DOHH2 (cell line): ENCODE data around the gene PRDX5.
A peak's percentile ranks its signal among the peaks of the same experiment; 100 is the strongest.

ENCODE experiments used
- H3F3A ChIP-seq: fragments of 200-600 bp; sonication (generic), shearing (Covaris generic); 2 replicates; pipeline ENCODE4 v1.6.0; 2016; ENCODE audit warnings: antibody characterized with exemption, mild to moderate bottlenecking; ENCODE audit not compliant: control insufficient read depth, insufficient read depth
- H3K27ac ChIP-seq: fragments of 200-600 bp; sonication (generic); 2 replicates; pipeline ENCODE4 v1.5.1; 2014; ENCODE audit warnings: low read depth, mild to moderate bottlenecking, low read length, moderate library complexity
- H3K27me3 ChIP-seq: fragments of 200-600 bp; sonication (generic); 2 replicates; pipeline ENCODE4 v1.6.1; 2014; ENCODE audit warnings: mild to moderate bottlenecking, low read length, mixed read lengths; ENCODE audit not compliant: control insufficient read depth
- H3K36me3 ChIP-seq: fragments of 200-600 bp; sonication (generic); 2 replicates; pipeline ENCODE4 v1.6.1; 2014; ENCODE audit warnings: mild to moderate bottlenecking, low read length, moderate library complexity, mixed read lengths; ENCODE audit not compliant: control insufficient read depth
- H3K4me1 ChIP-seq: fragments of 200-600 bp; sonication (generic); 2 replicates; pipeline ENCODE4 v1.6.1; 2014; ENCODE audit warnings: mild to moderate bottlenecking, low read length, mixed read lengths; ENCODE audit not compliant: control insufficient read depth
- H3K4me2 ChIP-seq: fragments of 200-600 bp; sonication (generic); 2 replicates; pipeline ENCODE4 v1.6.0; 2014; ENCODE audit warnings: mild to moderate bottlenecking, low read length, moderate library complexity
- H3K4me3 ChIP-seq: fragments of 200-600 bp; sonication (generic); 2 replicates; pipeline ENCODE4 v1.5.1; 2014; ENCODE audit warnings: mild to moderate bottlenecking, low read length, mixed read lengths
- H3K79me2 ChIP-seq: fragments of 200-600 bp; sonication (generic); 2 replicates; pipeline ENCODE4 v1.6.1; 2014; ENCODE audit warnings: mild to moderate bottlenecking, low read length, mixed read lengths; ENCODE audit not compliant: control insufficient read depth
- H3K9me2 ChIP-seq: fragments of 200-600 bp; sonication (generic); replicated peaks from 2 replicates; pipeline ENCODE4 v1.6.1; 2014; ENCODE audit warnings: mild to moderate bottlenecking, low read length, mixed read lengths; ENCODE audit not compliant: control insufficient read depth
- H3K9me3 ChIP-seq: fragments of 200-600 bp; sonication (generic); 2 replicates; pipeline ENCODE4 v1.6.1; 2014; ENCODE audit warnings: antibody characterized with exemption, low read length, mixed read lengths; ENCODE audit not compliant: control insufficient read depth, insufficient read depth
- H4K20me1 ChIP-seq: fragments of 200-600 bp; sonication (generic); 2 replicates; pipeline ENCODE4 v1.6.0; 2014; ENCODE audit warnings: low read depth, mild to moderate bottlenecking, antibody characterized with exemption, low read length, moderate library complexity; ENCODE audit not compliant: control insufficient read depth, insufficient read depth
- EZH2phosphoT487 ChIP-seq: fragments of 200-600 bp; sonication (generic); IDR thresholded peaks from 2 replicates; pipeline ENCODE4 v1.6.1; 2017; ENCODE audit warnings: borderline replicate concordance, mild to moderate bottlenecking, antibody characterized with exemption, low read length, moderate library complexity, mixed read lengths
- TF ChIP-seq, protein P1 (sequence below): fragments of 200-600 bp; sonication (generic); IDR thresholded peaks from one replicate; pipeline ENCODE4 v1.5.1; 2014; ENCODE audit warnings: antibody characterized with exemption, mild to moderate bottlenecking, low read depth, low read length; ENCODE audit not compliant: poor library complexity, severe bottlenecking

The PRDX5 gene

DNA sequence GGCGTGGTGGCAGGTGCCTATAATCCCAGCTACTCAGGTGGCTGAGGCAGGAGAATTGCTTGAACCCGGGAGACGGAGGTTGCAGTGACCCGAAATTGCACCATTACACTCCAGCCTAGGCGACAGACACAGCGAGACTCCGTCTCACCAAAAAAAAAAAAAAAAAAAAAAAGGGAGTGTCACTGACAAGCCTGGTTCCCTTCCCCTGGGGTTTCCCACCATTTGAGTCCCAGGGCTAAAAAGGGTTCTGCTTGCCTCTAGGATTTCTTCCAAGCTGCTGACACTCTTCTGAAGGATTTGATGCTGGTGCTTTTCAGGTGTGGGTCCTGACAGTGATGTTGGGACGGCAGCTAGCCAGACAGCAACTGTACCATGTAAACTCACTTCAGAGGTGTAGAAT is 20.8 kb downstream of the PRDX5 start:
- peaks cover 11% of the 10 kb centered on the region; the same call in 1 of the 2 replicates for H4K20me1 ChIP-seq
- no peak for TF ChIP-seq EZH2phosphoT487
- TF ChIP-seq, protein P1, sequence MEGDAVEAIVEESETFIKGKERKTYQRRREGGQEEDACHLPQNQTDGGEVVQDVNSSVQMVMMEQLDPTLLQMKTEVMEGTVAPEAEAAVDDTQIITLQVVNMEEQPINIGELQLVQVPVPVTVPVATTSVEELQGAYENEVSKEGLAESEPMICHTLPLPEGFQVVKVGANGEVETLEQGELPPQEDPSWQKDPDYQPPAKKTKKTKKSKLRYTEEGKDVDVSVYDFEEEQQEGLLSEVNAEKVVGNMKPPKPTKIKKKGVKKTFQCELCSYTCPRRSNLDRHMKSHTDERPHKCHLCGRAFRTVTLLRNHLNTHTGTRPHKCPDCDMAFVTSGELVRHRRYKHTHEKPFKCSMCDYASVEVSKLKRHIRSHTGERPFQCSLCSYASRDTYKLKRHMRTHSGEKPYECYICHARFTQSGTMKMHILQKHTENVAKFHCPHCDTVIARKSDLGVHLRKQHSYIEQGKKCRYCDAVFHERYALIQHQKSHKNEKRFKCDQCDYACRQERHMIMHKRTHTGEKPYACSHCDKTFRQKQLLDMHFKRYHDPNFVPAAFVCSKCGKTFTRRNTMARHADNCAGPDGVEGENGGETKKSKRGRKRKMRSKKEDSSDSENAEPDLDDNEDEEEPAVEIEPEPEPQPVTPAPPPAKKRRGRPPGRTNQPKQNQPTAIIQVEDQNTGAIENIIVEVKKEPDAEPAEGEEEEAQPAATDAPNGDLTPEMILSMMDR = no peak
- no peaks in the 10 kb centered on the region for H3K9me3 ChIP-seq
- peak overlapping the region; percentile 81 for H3K4me3 ChIP-seq
- peaks cover 66% of the 10 kb centered on the region for H3K4me1 ChIP-seq
- H3K9me2 ChIP-seq = no peaks in the 10 kb centered on the region
- peaks cover 16% of the 10 kb centered on the region for H3K79me2 ChIP-seq
- H3K36me3 ChIP-seq = peaks cover 40% of the 10 kb centered on the region
- H3K27me3 ChIP-seq = no peaks in the 10 kb centered on the region
- H3K27ac ChIP-seq = peak overlapping the region; percentile 87
- peak overlapping the region; percentile 86 for H3K4me2 ChIP-seq
- H3F3A ChIP-seq = peaks cover 9% of the 10 kb centered on the region

DNA sequence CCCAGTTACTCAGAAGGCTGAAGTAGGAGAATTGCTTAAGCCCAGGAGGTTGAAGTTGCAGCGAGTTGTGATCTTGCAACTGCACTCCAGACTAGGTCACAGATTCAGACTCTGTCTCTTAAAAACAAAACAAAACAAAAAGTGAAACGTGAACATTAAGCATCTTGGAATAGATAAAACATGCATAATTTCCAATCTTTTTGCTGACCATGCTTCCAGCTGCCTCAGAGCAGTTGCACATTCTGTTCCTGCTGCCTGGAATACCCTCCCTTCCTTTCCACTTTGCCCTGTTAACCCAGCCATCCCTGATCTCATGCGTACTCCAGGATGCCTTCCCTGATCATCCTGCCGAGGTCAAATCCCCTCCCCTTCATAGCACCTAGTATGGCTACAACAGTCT is 21.4 kb downstream of the PRDX5 start:
- Histone ChIP-seq H3K9me2 (no peaks in the 10 kb centered on the region), H3F3A (peaks cover 9% of the 10 kb centered on the region), H3K36me3 (peaks cover 45% of the 10 kb centered on the region), H3K9me3 (no peaks in the 10 kb centered on the region), H3K4me3 (peak overlapping the region; percentile 81), H4K20me1 (peaks cover 11% of the 10 kb centered on the region; the same call in 1 of the 2 replicates), H3K4me1 (peaks cover 66% of the 10 kb centered on the region), H3K4me2 (peak overlapping the region; percentile 86), H3K27ac (peak overlapping the region; percentile 87), H3K79me2 (peaks cover 16% of the 10 kb centered on the region), H3K27me3 (no peaks in the 10 kb centered on the region)
- TF ChIP-seq EZH2phosphoT487 = no peak
- TF ChIP-seq, protein P1 = no peak

DNA sequence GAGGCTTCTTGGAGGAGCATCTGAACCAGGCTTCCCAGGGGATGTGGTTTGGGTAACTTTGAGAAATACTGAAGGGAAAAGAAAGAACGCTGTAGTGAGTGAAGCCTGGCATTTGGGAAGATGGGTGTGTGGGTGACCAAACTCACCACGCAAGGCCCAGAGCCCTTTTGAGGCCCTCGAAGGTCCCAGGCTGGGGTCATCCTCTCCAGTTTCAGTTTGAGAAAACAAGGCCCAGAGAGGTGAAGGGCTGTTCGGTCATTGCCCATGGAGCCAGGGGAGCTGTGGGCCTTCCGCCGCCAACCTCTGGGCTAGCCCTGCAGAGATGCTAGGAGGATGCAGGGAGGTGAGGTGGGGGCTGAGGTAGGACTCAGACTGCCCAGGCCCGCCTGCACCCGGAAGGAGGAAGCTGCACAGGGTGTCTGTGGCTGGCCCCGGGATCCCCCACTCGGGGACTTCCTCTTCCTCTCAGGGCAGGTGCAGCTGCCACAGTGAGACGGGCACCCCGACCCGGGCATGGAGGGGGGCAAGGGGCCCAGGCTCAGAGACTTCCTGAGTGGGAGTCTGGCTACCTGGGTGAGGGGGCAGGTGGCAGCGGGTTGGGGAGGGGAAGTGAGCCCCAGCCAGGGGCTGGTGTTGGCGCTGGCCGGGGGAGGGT is 22.0 kb downstream of the PRDX5 start, which contains the start of gene CCDC88B:
CCDC88B (plus strand) TSS at position 451 of the 655 bp plus-strand sequence; CDS start at position 514, 63 bp downstream.
- H3K36me3 ChIP-seq = peaks cover 42% of the 10 kb centered on the region
- H3K4me1 ChIP-seq = peaks cover 62% of the 10 kb centered on the region
- peaks cover 16% of the 10 kb centered on the region for H3K79me2 ChIP-seq
- no peaks in the 10 kb centered on the region for H3K9me2 ChIP-seq
- H3K27ac ChIP-seq = peak within 1 kb of the TSS; percentile 87
- H3K4me2 ChIP-seq = peak within 1 kb of the TSS; percentile 86
- H4K20me1 ChIP-seq = peaks cover 8% of the 10 kb centered on the region; the same call in 1 of the 2 replicates
- H3K27me3 ChIP-seq = no peaks in the 10 kb centered on the region
- no peaks in the 10 kb centered on the region for H3K9me3 ChIP-seq
- peaks cover 7% of the 10 kb centered on the region for H3F3A ChIP-seq
- TF ChIP-seq EZH2phosphoT487 = no peak
- TF ChIP-seq, protein P1 = no peak
- H3K4me3 ChIP-seq = peak within 1 kb of the TSS; percentile 81
